Keratinocyte (primary cell): ENCODE results near the gene PHKA2. TPM values are rescaled to one million over a fixed set of nuclear protein-coding genes. Genes with fewer than 3 reads are reported as not detected.

Experiments used
- DNase-seq: peaks from one replicate; pipeline ENCODE4 v3.0.0-alpha.2; 2011; ENCODE audit warnings: low read depth, missing footprints, low spot score
- FAIRE-seq: peaks from 2 replicates; lab custom pipeline; 2011; peaks lifted over from hg19 to GRCh38; lab: Jason Lieb, UNC
- H2AFZ ChIP-seq: 2 replicates; pipeline ENCODE4 v1.6.0; 2012; ENCODE audit warnings: low read length, control low read depth, inconsistent platforms; ENCODE audit not compliant: control insufficient read depth
- H3K27ac ChIP-seq: 2 replicates; pipeline ENCODE4 v1.5.1; 2011; ENCODE audit warnings: low read length; ENCODE audit not compliant: control insufficient read depth, insufficient read depth
- H3K27me3 ChIP-seq: 3 replicates; pipeline ENCODE4 v1.6.0; 2011; ENCODE audit warnings: low read length; ENCODE audit not compliant: control insufficient read depth, insufficient read depth; ENCODE audit errors: extremely low read depth
- H3K36me3 ChIP-seq, 2 experiments: 2 replicates in 1 of 2; 3 replicates in 1 of 2; pipeline ENCODE4 v1.5.1; 2011; ENCODE audit warnings: low read length in 2 of 2, mild to moderate bottlenecking in 1 of 2; ENCODE audit not compliant: control insufficient read depth in 2 of 2, insufficient read depth in 2 of 2; ENCODE audit errors: extremely low read depth in 1 of 2
- H3K4me1 ChIP-seq: 3 replicates; pipeline ENCODE4 v1.5.1; 2011; ENCODE audit warnings: low read length; ENCODE audit not compliant: control insufficient read depth, insufficient read depth; ENCODE audit errors: extremely low read depth
- H3K4me2 ChIP-seq: 3 replicates; pipeline ENCODE4 v1.6.0; 2011; ENCODE audit warnings: low read depth, low read length; ENCODE audit not compliant: control insufficient read depth, insufficient read depth; ENCODE audit errors: extremely low read depth
- H3K4me3 ChIP-seq, 3 experiments: fragments of 200-600 bp in 1 of 3; sonication (generic) in 1 of 3; 2 replicates in 2 of 3; 3 replicates in 1 of 3; pipeline ENCODE4 v1.5.1; 2011 to 2016; ENCODE audit warnings: low read length in 3 of 3, mild to moderate bottlenecking in 3 of 3, control low read depth in 2 of 3, inconsistent platforms in 1 of 3, low read depth in 1 of 3, mixed read lengths in 1 of 3, mixed run types in 1 of 3, moderate library complexity in 1 of 3; ENCODE audit not compliant: control insufficient read depth in 2 of 3, insufficient read depth in 2 of 3; ENCODE audit errors: extremely low read depth in 1 of 3
- H3K79me2 ChIP-seq: 2 replicates; pipeline ENCODE4 v1.6.0; 2012; ENCODE audit warnings: low read length; ENCODE audit not compliant: control insufficient read depth, insufficient read depth
- H3K9ac ChIP-seq: 3 replicates; pipeline ENCODE4 v1.6.0; 2011; ENCODE audit warnings: low read length; ENCODE audit not compliant: control insufficient read depth, insufficient read depth; ENCODE audit errors: extremely low read depth
- H3K9me1 ChIP-seq: 3 replicates; pipeline ENCODE4 v1.6.0; 2011; ENCODE audit warnings: low read length; ENCODE audit not compliant: control insufficient read depth, insufficient read depth; ENCODE audit errors: extremely low read depth
- H3K9me3 ChIP-seq: 2 replicates; pipeline ENCODE4 v1.5.1; 2012; ENCODE audit warnings: low read depth, low read length; ENCODE audit not compliant: control insufficient read depth
- H4K20me1 ChIP-seq: 3 replicates; pipeline ENCODE4 v1.6.0; 2011; ENCODE audit warnings: low read length; ENCODE audit not compliant: control insufficient read depth, insufficient read depth; ENCODE audit errors: extremely low read depth
- EZH2 ChIP-seq: IDR thresholded peaks from one replicate; pipeline ENCODE4 v1.6.1; 2012; ENCODE audit warnings: inconsistent platforms, mild to moderate bottlenecking, low read length, moderate library complexity
- dilution Hi-C: fragments of 300-500 bp; cut with MboI; formaldehyde crosslinking; loops from one replicate; pipeline ENCODE4 v1.7.0; 2020; ENCODE audit warnings: low sequenced_read_pairs; ENCODE audit not compliant: extremely low pct_ligation_motif_present
- polyA plus RNA-seq, 5 experiments: library from polyadenylated mRNA; depleted of rRNA in 3 of 5; stranded (reverse) in 3 of 5; stranded (forward) in 1 of 5; unstranded in 1 of 5; fragments of >200 nt; gene quantifications; 1 replicate in 1 of 5; 2 replicates in 3 of 5; 3 replicates in 1 of 5; pipeline versions ENCODE4 v1.2.1 to v1.2.3, GENCODE V29; 2011 to 2012; ENCODE audit warnings: missing spikeins in 2 of 5, low read depth in 1 of 5, low replicate concordance in 1 of 5
- TF ChIP-seq, protein P1 (sequence below), 3 experiments: IDR thresholded peaks in 1 of 3; conservative IDR thresholded peaks in 1 of 3; optimal IDR thresholded peaks in 1 of 3; 2 replicates in 2 of 3; 3 replicates in 1 of 3; pipeline versions ENCODE3 to v1.5.1; 2011; ENCODE audit warnings: low read length in 3 of 3, mild to moderate bottlenecking in 3 of 3, moderate library complexity in 2 of 3, control low read depth in 1 of 3, inconsistent platforms in 1 of 3; ENCODE audit not compliant: insufficient read depth in 2 of 3; ENCODE audit errors: extremely low read depth in 1 of 3

The PHKA2 gene
- polyA plus RNA-seq, 1 donor (not counting 4 experiments of a cell fraction or from before 2014, with no cell fraction given), result 14.1 TPM

DNA sequence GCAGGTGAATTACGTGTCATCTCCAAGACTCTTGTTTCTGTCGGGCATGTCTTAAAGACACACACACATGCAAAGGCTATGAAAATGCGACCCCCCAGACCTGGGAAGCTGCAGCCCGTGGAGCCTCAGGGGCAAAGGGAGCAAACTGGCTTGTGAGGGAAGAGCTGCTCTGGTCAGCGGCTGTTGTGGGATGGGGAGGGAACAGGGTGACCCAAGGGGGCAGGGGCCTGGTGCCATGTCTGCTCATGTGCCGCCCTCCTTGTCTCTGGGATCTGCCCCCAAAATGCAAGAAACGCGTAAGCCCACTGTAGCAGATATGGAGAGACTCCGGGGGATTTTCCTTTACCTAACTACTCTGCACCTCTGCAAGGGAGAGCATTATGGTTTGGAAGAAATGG, 92.4 kb downstream of the PHKA2 start:
- dilution Hi-C loops, result no loop called here
- H3K9ac ChIP-seq, result no peak overlapping the region
- DNase-seq, result no peak
- H3K27me3 ChIP-seq, result no peaks in the 10 kb centered on the region
- H3K4me2 ChIP-seq, result no peak overlapping the region
- H3K9me1 ChIP-seq, result no peaks in the 10 kb centered on the region
- H3K9me3 ChIP-seq, result peaks cover 2% of the 10 kb centered on the region
- no peak for TF ChIP-seq EZH2
- TF ChIP-seq, protein P1, sequence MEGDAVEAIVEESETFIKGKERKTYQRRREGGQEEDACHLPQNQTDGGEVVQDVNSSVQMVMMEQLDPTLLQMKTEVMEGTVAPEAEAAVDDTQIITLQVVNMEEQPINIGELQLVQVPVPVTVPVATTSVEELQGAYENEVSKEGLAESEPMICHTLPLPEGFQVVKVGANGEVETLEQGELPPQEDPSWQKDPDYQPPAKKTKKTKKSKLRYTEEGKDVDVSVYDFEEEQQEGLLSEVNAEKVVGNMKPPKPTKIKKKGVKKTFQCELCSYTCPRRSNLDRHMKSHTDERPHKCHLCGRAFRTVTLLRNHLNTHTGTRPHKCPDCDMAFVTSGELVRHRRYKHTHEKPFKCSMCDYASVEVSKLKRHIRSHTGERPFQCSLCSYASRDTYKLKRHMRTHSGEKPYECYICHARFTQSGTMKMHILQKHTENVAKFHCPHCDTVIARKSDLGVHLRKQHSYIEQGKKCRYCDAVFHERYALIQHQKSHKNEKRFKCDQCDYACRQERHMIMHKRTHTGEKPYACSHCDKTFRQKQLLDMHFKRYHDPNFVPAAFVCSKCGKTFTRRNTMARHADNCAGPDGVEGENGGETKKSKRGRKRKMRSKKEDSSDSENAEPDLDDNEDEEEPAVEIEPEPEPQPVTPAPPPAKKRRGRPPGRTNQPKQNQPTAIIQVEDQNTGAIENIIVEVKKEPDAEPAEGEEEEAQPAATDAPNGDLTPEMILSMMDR (optimal IDR thresholded peaks at IDR 0.05 in 1 of 3, IDR thresholded peaks at IDR 0.05 in 1 of 3, conservative IDR thresholded peaks at IDR 0.05 in 1 of 3; ENCODE audit: extremely low read depth in 1 of 3, insufficient read depth in 2 of 3, low read length in 3 of 3), result no peak
- H3K79me2 ChIP-seq, result no peaks in the 10 kb centered on the region
- H4K20me1 ChIP-seq, result no peaks in the 10 kb centered on the region
- no peak overlapping the region for H3K4me3 ChIP-seq
- no peak for FAIRE-seq
- H3K4me1 ChIP-seq, result peaks cover 26% of the 10 kb centered on the region
- no peak overlapping the region for H2AFZ ChIP-seq
- H3K27ac ChIP-seq, result no peak overlapping the region
- H3K36me3 ChIP-seq, result peaks cover 3% of the 10 kb centered on the region in 2 experiments

- Histone ChIP-seq H3K9me1 (no peaks in the 10 kb centered on the region), H3K9me3 (peaks cover 2% of the 10 kb centered on the region), H3K9ac (no peak overlapping the region), H3K4me2 (no peak overlapping the region), H3K4me3 (no peak overlapping the region), H3K4me1 (peaks cover 28% of the 10 kb centered on the region), H2AFZ (no peak overlapping the region), H4K20me1 (no peaks in the 10 kb centered on the region), H3K36me3 (peaks cover 2 to 3% of the 10 kb centered on the region in 2 experiments), H3K27ac (no peak overlapping the region), H3K79me2 (no peaks in the 10 kb centered on the region), H3K27me3 (no peaks in the 10 kb centered on the region)
- FAIRE-seq (no peak), DNase-seq (no peak)
- dilution Hi-C loops, result no loop called here
- TF ChIP-seq EZH2, result no peak
- TF ChIP-seq, protein P1 (optimal IDR thresholded peaks at IDR 0.05 in 1 of 3, IDR thresholded peaks at IDR 0.05 in 1 of 3, conservative IDR thresholded peaks at IDR 0.05 in 1 of 3; ENCODE audit: extremely low read depth in 1 of 3, insufficient read depth in 2 of 3, low read length in 3 of 3), result no peak
Observed at GRCh38 chrX:18890724-18891547, 93.0 kb downstream of the PHKA2 start.
